PC-9 (cell line): ENCODE results near the gene PCK2.

Source experiments
- EZH2 ChIP-seq: fragments of 200-600 bp; sonication (generic); IDR thresholded peaks from 2 replicates; pipeline ENCODE4 v1.8.0; 2017; ENCODE audit warnings: antibody characterized with exemption, low read depth
- TF ChIP-seq, protein P1 (sequence below): fragments of 200-600 bp; sonication (generic); conservative IDR thresholded peaks from 2 replicates; pipeline ENCODE4 v1.6.1; 2017; ENCODE audit warnings: mixed run types, antibody characterized with exemption, mild to moderate bottlenecking, moderate library complexity

DNA sequence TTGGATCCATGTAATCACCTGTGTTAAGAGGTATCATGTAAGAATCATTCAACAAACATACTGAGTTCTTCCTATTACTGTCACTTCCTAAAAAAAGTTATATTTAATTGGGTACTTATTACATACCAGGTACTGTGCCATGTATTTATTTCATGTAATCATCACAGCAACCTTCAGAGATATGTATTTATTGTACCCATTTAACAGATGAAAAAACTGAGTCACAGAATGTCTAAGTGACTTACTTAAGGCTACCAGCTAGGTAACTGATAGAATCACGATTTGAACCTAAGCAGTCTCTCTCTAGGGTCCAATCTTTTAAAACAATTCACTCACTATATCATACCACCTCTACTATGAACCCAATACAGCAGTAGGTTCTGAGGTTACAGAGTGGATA is 50.3 kb downstream of the PCK2 start:
- no peak for TF ChIP-seq EZH2
- TF ChIP-seq, protein P1, sequence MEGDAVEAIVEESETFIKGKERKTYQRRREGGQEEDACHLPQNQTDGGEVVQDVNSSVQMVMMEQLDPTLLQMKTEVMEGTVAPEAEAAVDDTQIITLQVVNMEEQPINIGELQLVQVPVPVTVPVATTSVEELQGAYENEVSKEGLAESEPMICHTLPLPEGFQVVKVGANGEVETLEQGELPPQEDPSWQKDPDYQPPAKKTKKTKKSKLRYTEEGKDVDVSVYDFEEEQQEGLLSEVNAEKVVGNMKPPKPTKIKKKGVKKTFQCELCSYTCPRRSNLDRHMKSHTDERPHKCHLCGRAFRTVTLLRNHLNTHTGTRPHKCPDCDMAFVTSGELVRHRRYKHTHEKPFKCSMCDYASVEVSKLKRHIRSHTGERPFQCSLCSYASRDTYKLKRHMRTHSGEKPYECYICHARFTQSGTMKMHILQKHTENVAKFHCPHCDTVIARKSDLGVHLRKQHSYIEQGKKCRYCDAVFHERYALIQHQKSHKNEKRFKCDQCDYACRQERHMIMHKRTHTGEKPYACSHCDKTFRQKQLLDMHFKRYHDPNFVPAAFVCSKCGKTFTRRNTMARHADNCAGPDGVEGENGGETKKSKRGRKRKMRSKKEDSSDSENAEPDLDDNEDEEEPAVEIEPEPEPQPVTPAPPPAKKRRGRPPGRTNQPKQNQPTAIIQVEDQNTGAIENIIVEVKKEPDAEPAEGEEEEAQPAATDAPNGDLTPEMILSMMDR: no peak
